Left lung (tissue), 10 donors: ENCODE data around the gene PSME1. TPM values are rescaled to one million over a fixed set of nuclear protein-coding genes. Genes with fewer than 3 reads are reported as not detected.
"Not testable (repeated sequence)": the region's sequence is repeated elsewhere in the genome, so short reads cannot be mapped to it uniquely, and the experiment has no call there.

Source experiments
- ATAC-seq: fragments of 200-7000 bp; cut with Tn5 transposase; one replicate; pipeline ENCODE4 v1.9.1; 2020; ENCODE audit warnings: moderate library complexity
- DNase-seq, 4 donors: peaks; one replicate each; pipeline ENCODE4 v3.0.0-alpha.2; 2013 to 2020
- H3K27ac ChIP-seq, 2 donors: fragments of 200-600 bp; sonication (generic) in 1 of 2; one replicate each; pipeline versions ENCODE4 v1.5.0 to v1.8.0; 2020 to 2021
- H3K27me3 ChIP-seq, 2 donors: fragments of 200-600 bp; sonication (generic) in 1 of 2; one replicate each; pipeline versions ENCODE4 v1.5.0 to v1.8.0; 2020 to 2021
- H3K36me3 ChIP-seq, 2 donors: fragments of 200-600 bp; sonication (generic) in 1 of 2; one replicate each; pipeline versions ENCODE4 v1.5.0 to v1.8.0; 2020 to 2021
- H3K4me1 ChIP-seq, 2 donors: fragments of 200-600 bp; one replicate each; pipeline ENCODE4 v1.8.0; 2021
- H3K4me3 ChIP-seq, 2 donors: fragments of 200-600 bp; sonication (generic) in 1 of 2; one replicate each; pipeline versions ENCODE4 v1.5.0 to v1.8.0; 2020 to 2021; ENCODE audit warnings: mild to moderate bottlenecking in 1 of 2
- H3K9me3 ChIP-seq, 2 donors: fragments of 200-600 bp; sonication (generic) in 1 of 2; one replicate each; pipeline versions ENCODE4 v1.5.0 to v1.8.0; 2020 to 2021
- intact Hi-C, 2 donors: fragments of 100-400 bp; cut with DNase I; formaldehyde crosslinking; loops; one replicate each; pipeline versions ENCODE4 v1.11.2 to v1.14.2; 2022
- polyA plus RNA-seq, 6 donors: library from polyadenylated mRNA; unstranded; fragments of 120-200 nt; gene quantifications; one replicate each; pipeline ENCODE4 v1.2.1, GENCODE V29; 2013; ENCODE audit not compliant: insufficient read length in 6 of 6
- total RNA-seq, 2 donors: library from RNA; stranded (reverse); fragmentation: NEBNext Ultra II Directional; extraction: Animal tissue kit (Norgen Biotek cat#: 25700); gene quantifications; one replicate each; pipeline ENCODE4 v1.2.1, GENCODE V29; 2021
- TF ChIP-seq, protein P1 (sequence below), 2 donors: fragments of 200-600 bp; sonication (generic) in 1 of 2; IDR thresholded peaks; one replicate each; pipeline versions ENCODE4 v1.5.0 to v1.8.0; 2021; ENCODE audit warnings: antibody characterized with exemption in 2 of 2
- donor health status: DM: no; HTN: yes; CAD: no.
- donor health status: DM: no; HTN: no; CAD: no.

The PSME1 gene
- total and polyA plus RNA-seq, 8 donors = 189 to 236 (median 212) TPM

DNA sequence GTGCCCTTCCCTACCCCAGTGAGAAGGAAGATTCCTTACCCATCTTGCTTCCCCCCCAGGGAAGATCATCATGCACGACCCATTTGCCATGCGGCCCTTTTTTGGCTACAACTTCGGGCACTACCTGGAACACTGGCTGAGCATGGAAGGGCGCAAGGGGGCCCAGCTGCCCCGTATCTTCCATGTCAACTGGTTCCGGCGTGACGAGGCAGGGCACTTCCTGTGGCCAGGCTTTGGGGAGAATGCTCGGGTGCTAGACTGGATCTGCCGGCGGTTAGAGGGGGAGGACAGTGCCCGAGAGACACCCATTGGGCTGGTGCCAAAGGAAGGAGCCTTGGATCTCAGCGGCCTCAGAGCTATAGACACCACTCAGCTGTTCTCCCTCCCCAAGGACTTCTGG, 32.5 kb upstream of the PSME1 start:
- intact Hi-C loops = no loop called here
- H3K36me3 ChIP-seq = peaks cover 0 to 54% of the 10 kb centered on the region in 2 donors

DNA sequence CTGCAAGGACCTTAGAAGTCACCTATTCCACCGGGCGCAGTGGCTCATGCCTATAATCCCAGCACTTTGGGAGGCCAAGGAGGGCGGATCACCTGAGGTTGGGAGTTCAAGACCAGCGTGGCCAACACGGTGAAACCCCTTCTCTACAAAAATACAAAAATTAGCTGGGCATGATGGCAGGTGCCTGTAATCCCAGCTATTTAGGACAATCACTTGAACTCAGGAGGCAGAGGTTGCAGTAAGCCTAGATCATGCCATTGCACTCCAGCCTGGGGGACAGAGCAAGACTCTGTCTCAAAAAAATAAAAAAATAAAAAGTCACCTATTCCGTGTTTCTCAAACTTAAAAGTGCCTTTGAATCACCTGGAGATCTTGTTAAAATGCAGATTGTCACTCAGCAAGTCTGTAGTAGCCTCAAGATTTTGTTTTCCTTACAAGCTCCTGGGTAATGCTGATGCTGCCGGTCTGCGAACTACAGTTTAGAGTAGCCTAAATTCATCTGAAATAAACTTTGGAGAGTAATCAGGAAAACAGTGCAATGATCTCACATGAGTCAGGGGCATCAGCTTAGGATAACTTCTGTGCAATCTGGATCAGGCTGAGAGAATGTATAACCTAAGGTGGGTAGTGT, 30.3 kb upstream of the PSME1 start:
- intact Hi-C loops, H3K27ac ChIP-seq, H3K9me3 ChIP-seq, H3K4me3 ChIP-seq, H3K27me3 ChIP-seq, ATAC-seq: not testable (repeated sequence)
- H3K4me1 ChIP-seq = peaks cover 0 to 16% of the 10 kb centered on the region in 2 donors
- H3K36me3 ChIP-seq = peaks cover 0 to 31% of the 10 kb centered on the region in 2 donors
- DNase-seq = peak in 1 of 4 donors; percentile 18

More for the DNA sequence above, 32.5 kb upstream of the PSME1 start:
- peak in 1 of 4 donors; percentile 35 for DNase-seq
- Histone ChIP-seq H3K9me3 (no peaks in the 10 kb centered on the region), H3K27me3 (no peaks in the 10 kb centered on the region), H3K4me1 (peaks cover 0 to 20% of the 10 kb centered on the region in 2 donors), H3K27ac (no peak overlapping the region), H3K4me3 (no peak overlapping the region)
- TF ChIP-seq, protein P1, sequence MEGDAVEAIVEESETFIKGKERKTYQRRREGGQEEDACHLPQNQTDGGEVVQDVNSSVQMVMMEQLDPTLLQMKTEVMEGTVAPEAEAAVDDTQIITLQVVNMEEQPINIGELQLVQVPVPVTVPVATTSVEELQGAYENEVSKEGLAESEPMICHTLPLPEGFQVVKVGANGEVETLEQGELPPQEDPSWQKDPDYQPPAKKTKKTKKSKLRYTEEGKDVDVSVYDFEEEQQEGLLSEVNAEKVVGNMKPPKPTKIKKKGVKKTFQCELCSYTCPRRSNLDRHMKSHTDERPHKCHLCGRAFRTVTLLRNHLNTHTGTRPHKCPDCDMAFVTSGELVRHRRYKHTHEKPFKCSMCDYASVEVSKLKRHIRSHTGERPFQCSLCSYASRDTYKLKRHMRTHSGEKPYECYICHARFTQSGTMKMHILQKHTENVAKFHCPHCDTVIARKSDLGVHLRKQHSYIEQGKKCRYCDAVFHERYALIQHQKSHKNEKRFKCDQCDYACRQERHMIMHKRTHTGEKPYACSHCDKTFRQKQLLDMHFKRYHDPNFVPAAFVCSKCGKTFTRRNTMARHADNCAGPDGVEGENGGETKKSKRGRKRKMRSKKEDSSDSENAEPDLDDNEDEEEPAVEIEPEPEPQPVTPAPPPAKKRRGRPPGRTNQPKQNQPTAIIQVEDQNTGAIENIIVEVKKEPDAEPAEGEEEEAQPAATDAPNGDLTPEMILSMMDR (IDR thresholded peaks at IDR 0.05) = no peak
- no peak for ATAC-seq

DNA sequence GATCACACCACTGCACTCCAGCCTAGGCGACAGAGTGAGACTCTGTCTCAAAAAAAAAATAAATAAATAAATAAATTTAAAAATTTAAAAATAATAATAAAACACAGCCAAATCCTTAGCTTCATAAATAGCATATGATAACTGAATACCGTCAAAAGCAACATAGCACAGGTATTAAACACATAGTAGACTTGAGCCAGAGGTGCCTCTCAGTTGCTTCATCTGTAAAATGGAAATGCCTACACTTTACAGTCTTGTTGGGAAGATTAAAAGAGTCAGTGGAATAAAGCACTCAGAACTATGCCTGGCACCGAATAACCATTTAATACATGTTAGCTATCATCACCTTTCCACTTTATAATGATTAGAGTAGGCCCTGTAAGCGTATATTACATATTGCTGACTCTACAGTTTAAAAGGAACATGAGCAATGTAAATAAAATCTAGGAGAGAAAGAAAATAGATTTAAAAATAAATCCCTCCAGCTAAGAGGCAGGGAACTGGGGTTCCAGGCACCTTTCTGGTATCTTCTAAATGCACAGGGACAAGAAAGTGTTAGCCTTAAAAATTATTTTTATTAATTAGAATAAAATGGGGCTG, 29.2 kb upstream of the PSME1 start:
- H3K4me3 ChIP-seq = no peak overlapping the region
- intact Hi-C loops = no loop called here
- H3K9me3 ChIP-seq = no peaks in the 10 kb centered on the region
- no peaks in the 10 kb centered on the region for H3K27me3 ChIP-seq
- peaks cover 0 to 16% of the 10 kb centered on the region in 2 donors for H3K4me1 ChIP-seq
- TF ChIP-seq, protein P1 (IDR thresholded peaks at IDR 0.05) = no peak
- peaks cover 0 to 21% of the 10 kb centered on the region in 2 donors for H3K36me3 ChIP-seq
- H3K27ac ChIP-seq = no peak overlapping the region
- DNase-seq (no peak), ATAC-seq (no peak)

DNA sequence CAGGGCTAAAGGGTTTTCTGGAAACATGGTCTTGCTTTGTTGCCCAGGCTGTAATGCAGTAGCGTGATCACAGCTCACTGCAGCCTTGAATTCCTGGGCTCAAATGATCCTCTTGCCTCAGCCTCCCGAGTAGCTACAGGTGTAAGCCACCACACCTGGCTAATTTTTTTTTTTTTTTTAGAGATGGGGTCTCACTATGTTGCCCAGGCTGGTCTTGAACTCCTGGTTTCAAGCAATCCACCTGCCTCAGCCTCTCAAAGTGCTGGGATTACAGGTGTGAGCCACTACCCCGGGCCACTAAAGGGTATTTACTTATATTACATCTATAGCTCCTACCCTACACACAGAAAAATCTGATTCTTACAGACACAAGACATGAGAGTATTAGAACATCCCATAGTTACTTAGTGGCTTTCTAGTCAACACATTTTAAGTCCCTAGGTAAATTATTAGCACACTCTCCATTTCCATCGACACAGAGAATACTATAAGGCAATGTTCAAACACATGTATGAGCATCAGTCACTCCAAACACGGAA, 27.6 kb upstream of the PSME1 start:
- peaks cover 0 to 8% of the 10 kb centered on the region in 2 donors for H3K36me3 ChIP-seq
- no peaks in the 10 kb centered on the region for H3K27me3 ChIP-seq
- no peak overlapping the region for H3K4me3 ChIP-seq
- no peak for DNase-seq
- H3K9me3 ChIP-seq = no peaks in the 10 kb centered on the region
- ATAC-seq = no peak
- intact Hi-C loops = no loop called here
- peak overlapping the region; percentile 55 to 56 for H3K27ac ChIP-seq
- TF ChIP-seq, protein P1 (IDR thresholded peaks at IDR 0.05) = no peak
- H3K4me1 ChIP-seq = peaks cover 0 to 19% of the 10 kb centered on the region in 2 donors

DNA sequence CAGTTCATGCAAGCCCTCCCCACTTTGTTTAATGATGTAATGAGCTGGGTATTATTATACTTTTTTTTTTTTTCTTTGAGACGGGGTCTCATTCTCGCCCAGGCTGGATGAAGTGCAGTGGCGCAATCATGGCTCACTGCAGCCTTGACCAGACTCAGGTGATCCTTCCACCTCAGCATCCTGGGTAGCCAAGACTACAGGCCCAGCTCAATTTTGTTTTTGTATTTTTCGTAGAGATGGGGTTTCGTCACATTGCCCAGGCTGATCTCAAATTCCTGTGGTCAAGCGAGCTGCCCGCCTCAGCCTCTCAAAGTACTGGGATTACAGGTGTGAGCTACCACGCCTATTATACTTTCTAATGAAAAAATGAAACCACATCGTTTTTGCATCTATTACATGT, 25.9 kb upstream of the PSME1 start:
- Histone ChIP-seq H3K36me3 (no peaks in the 10 kb centered on the region), H3K4me1 (peaks cover 0 to 22% of the 10 kb centered on the region in 2 donors), H3K9me3 (no peaks in the 10 kb centered on the region), H3K27ac (peak overlapping the region in 1 of 2 donors; percentile 19), H3K27me3 (no peaks in the 10 kb centered on the region), H3K4me3 (no peak overlapping the region)
- intact Hi-C loops = no loop called here
- ATAC-seq = no peak
- peak in 1 of 4 donors; percentile 19 for DNase-seq
- TF ChIP-seq, protein P1 (IDR thresholded peaks at IDR 0.05) = no peak
